HepG2 (cell line): ENCODE measurements around the gene TRIM4. TPM values are rescaled to one million over a fixed set of nuclear protein-coding genes. Genes with fewer than 3 reads are reported as not detected.

Experiments
- AGO1 ChIP-seq: fragments of 200-400 bp; formaldehyde crosslinking; IDR thresholded peaks from 2 replicates; pipeline ENCODE4 v1.6.1; 2017; ENCODE audit warnings: mild to moderate bottlenecking, low read depth, low read length, moderate library complexity; ENCODE audit not compliant: poor library complexity, severe bottlenecking
- FOXP1 ChIP-seq, 2 experiments: fragments of 450-650 bp in 1 of 2; IDR thresholded peaks; 2 replicates each; pipeline ENCODE4 v1.6.1; 2017 to 2018; ENCODE audit warnings: antibody characterized with exemption in 1 of 2
- HBP1 ChIP-seq: IDR thresholded peaks from 2 replicates; pipeline ENCODE4 v1.6.1; 2016; ENCODE audit warnings: low read depth, control low read depth
- HNRNPUL1 ChIP-seq: fragments of 200-400 bp; formaldehyde crosslinking; IDR thresholded peaks from 2 replicates; pipeline ENCODE4 v1.6.1; 2017; ENCODE audit warnings: low read depth, mild to moderate bottlenecking, low read length, moderate library complexity
- NFATC3 ChIP-seq: sonication (generic); formaldehyde crosslinking; IDR thresholded peaks from 2 replicates; pipeline ENCODE4 v1.5.1; 2020; ENCODE audit warnings: mild to moderate bottlenecking, missing genetic modification reagents
- POLR2G ChIP-seq: fragments of 200-400 bp; formaldehyde crosslinking; IDR thresholded peaks from 2 replicates; pipeline ENCODE4 v1.6.1; 2018; ENCODE audit warnings: mild to moderate bottlenecking, low read depth, low read length, moderate library complexity
- PTBP1 ChIP-seq: fragments of 200-400 bp; formaldehyde crosslinking; IDR thresholded peaks from 2 replicates; pipeline ENCODE4 v1.6.1; 2018; ENCODE audit warnings: low read length, low read depth; ENCODE audit not compliant: poor library complexity, severe bottlenecking
- TEAD3 ChIP-seq: optimal IDR thresholded peaks from 2 replicates; pipeline ENCODE3; 2016; ENCODE audit warnings: borderline replicate concordance
- TFAP4 ChIP-seq: sonication (generic); IDR thresholded peaks from 2 replicates; pipeline ENCODE4 v1.6.1; 2016; ENCODE audit warnings: low read depth, borderline replicate concordance
- ZNF142 ChIP-seq: sonication (generic); formaldehyde crosslinking; IDR thresholded peaks from 2 replicates; pipeline ENCODE4 v1.4.0; 2020; ENCODE audit warnings: missing genetic modification reagents
- ZNF318 ChIP-seq: sonication (generic); formaldehyde crosslinking; IDR thresholded peaks from 2 replicates; pipeline ENCODE4 v1.4.0; 2020; ENCODE audit warnings: mild to moderate bottlenecking, missing genetic modification reagents
- polyA plus RNA-seq, 8 experiments: library from polyadenylated mRNA; depleted of rRNA in 3 of 8; stranded (reverse) in 7 of 8; unstranded in 1 of 8; fragments of >200 nt; fragmentation: Illumina TruSeq in 4 of 8; extraction: Trizol in 4 of 8; gene quantifications; 2 replicates each; pipeline versions ENCODE4 v1.2.1 to v1.2.3, GENCODE V29; 2011 to 2016; ENCODE audit warnings: low read depth in 4 of 8, missing spikeins in 1 of 8, mixed read lengths in 1 of 8; ENCODE audit not compliant: insufficient read depth in 1 of 8
- total RNA-seq, 5 experiments: library from RNA; depleted of rRNA; stranded (reverse); fragments of >200 nt; fragmentation: Illumina TruSeq; extraction: Trizol; gene quantifications; 2 replicates each; pipeline ENCODE4 v1.2.3, GENCODE V29; 2016; ENCODE audit warnings: low read depth in 1 of 5

The TRIM4 gene
- total and polyA plus RNA-seq, 2 of the 13 experiments (the other 11 are each of a cell fraction or from before 2014, with no cell fraction given), result 17.6 to 21.7 TPM

- TF ChIP-seq TEAD3 (CRISPR knock-in tag), result peak; percentile 95
- no peak for TF ChIP-seq ZNF142 (CRISPR knock-in tag)
- TF ChIP-seq AGO1, result no peak
- TF ChIP-seq FOXP1 (IDR thresholded peaks at IDR 0.05), result 0 out of 2 replicates have a peak, but pooled peaks have one; percentile 41
- peak; percentile 48; the same call in 1 of the 2 replicates for TF ChIP-seq FOXP1 (CRISPR knock-in tag; IDR thresholded peaks at IDR 0.05)
- no peak for TF ChIP-seq TFAP4
- TF ChIP-seq HBP1 (CRISPR knock-in tag), result no peak
- TF ChIP-seq POLR2G, result peak; percentile 71; the same call in 1 of the 2 replicates
- no peak for TF ChIP-seq PTBP1
- no peak for TF ChIP-seq NFATC3 (CRISPR knock-in tag)
- no peak for TF ChIP-seq HNRNPUL1
- no peak for TF ChIP-seq ZNF318 (CRISPR knock-in tag)
Measured at GRCh38 chr7:99860281-99861127, 58.8 kb downstream of the TRIM4 start (continued).
